A673 (cell line): ENCODE measurements around the gene DENND5A.

ENCODE experiments used
- CTCF ChIP-seq: fragments of 300-800, 200-600 bp; sonication (generic); conservative IDR thresholded peaks from 2 replicates; pipeline ENCODE4 v1.5.1; 2017; ENCODE audit warnings: low read depth, mild to moderate bottlenecking, antibody characterized with exemption, low read length, moderate library complexity, mixed read lengths
- EZH2 ChIP-seq: fragments of 200-600 bp; sonication (generic); IDR thresholded peaks from 2 replicates; pipeline ENCODE4 v1.6.1; 2017; ENCODE audit warnings: borderline replicate concordance, low read depth, mild to moderate bottlenecking, mixed read lengths, antibody characterized with exemption, low read length; ENCODE audit not compliant: poor library complexity, severe bottlenecking

- no peak for TF ChIP-seq CTCF
- TF ChIP-seq EZH2, result no peak
These were observed 116.4 kb downstream of the DENND5A start for GRCh38 chr11:9148727-9149126.
